GM18519 (cell line): ENCODE results near the gene BZW1.

Experiments used
- ATAC-seq: cut with Tn5 transposase; IDR thresholded peaks from one replicate; pipeline ENCODE4 v1.9.1; 2021; ENCODE audit warnings: mild to moderate bottlenecking, moderate library complexity; ENCODE audit not compliant: unreplicated experiment, low FRiP score

BZW1 gene

GRCh38 chr2:200828104-200828503 lies 16.4 kb downstream of the BZW1 start:
- no peak for ATAC-seq

- ATAC-seq: no peak
These were observed 17.0 kb downstream of the BZW1 start for GRCh38 chr2:200828572-200829257.

GRCh38 chr2:200829258-200829655 lies 17.5 kb downstream of the BZW1 start:
- no peak for ATAC-seq

- ATAC-seq: no peak
These were observed 23.0 kb downstream of the BZW1 start for GRCh38 chr2:200834701-200835100.

GRCh38 chr2:200839513-200839912 lies 27.8 kb downstream of the BZW1 start:
- no peak for ATAC-seq

GRCh38 chr2:200843993-200844948 lies 32.6 kb downstream of the BZW1 start:
- ATAC-seq: no peak

- no peak for ATAC-seq
These were observed 33.5 kb downstream of the BZW1 start for GRCh38 chr2:200845194-200845593.

- ATAC-seq: no peak
These were observed 34.1 kb downstream of the BZW1 start for GRCh38 chr2:200845669-200846325.

- ATAC-seq: no peak
These were observed 35.6 kb downstream of the BZW1 start for GRCh38 chr2:200847269-200847668.

- no peak for ATAC-seq
These were observed 36.2 kb downstream of the BZW1 start for GRCh38 chr2:200847939-200848338.

GRCh38 chr2:200850512-200851256 lies 39.0 kb downstream of the BZW1 start:
- no peak for ATAC-seq

GRCh38 chr2:200851398-200852248 lies 39.9 kb downstream of the BZW1 start:
- ATAC-seq: no peak

- ATAC-seq: no peak
These were observed 40.9 kb downstream of the BZW1 start for GRCh38 chr2:200852605-200853004.

- no peak for ATAC-seq
These were observed 45.1 kb downstream of the BZW1 start for GRCh38 chr2:200856806-200857205.

- ATAC-seq: no peak
These were observed 48.5 kb downstream of the BZW1 start for GRCh38 chr2:200860092-200860795.

GRCh38 chr2:200861617-200862155 lies 50.0 kb downstream of the BZW1 start:
- ATAC-seq: no peak

GRCh38 chr2:200862532-200863000 lies 50.9 kb downstream of the BZW1 start:
- ATAC-seq: no peak

- no peak for ATAC-seq
These were observed 52.1 kb downstream of the BZW1 start for GRCh38 chr2:200863782-200864175.
